K562 (cell line): ENCODE data around the gene GALNT17. TPM values are rescaled to one million over a fixed set of nuclear protein-coding genes. Genes with fewer than 3 reads are reported as not detected.

Experiments
- ATAC-seq: fragments of 200-7000 bp; cut with Tn5 transposase; 3 replicates; pipeline ENCODE4 v1.9.1; 2020; ENCODE audit warnings: moderate library complexity
- BruUV-seq: library from RNA; stranded (reverse); fragments of 400-500 nt; replicated peaks from 2 replicates; lab custom pipeline; 2021; lab: Mats Ljungman, UMichigan
- CTCF ChIA-PET: fragments of 300-600 bp; formaldehyde crosslinking; extraction: SDS; loops from one replicate; lab custom pipeline; 2021; ENCODE audit warnings: low intra/inter-chr PET ratio; lab: Yijun Ruan, JAX
- POLR2A ChIA-PET: fragments of 300-600, 350-650 bp; sonication (Branson Sonifier 250); formaldehyde crosslinking; extraction: SDS; loops from one replicate; lab custom pipeline; 2021; ENCODE audit warnings: antibody characterized with exemption, inconsistent platforms; lab: Yijun Ruan, JAX
- DNase-seq, 4 experiments: peaks; one replicate each; pipeline versions ENCODE4 v3.0.0 to v3.0.0-alpha.2; 2011 to 2018; ENCODE audit warnings: low spot score in 3 of 4, mixed read lengths in 3 of 4; ENCODE audit errors: extremely low read depth in 1 of 4
- FAIRE-seq: peaks from 2 replicates; lab custom pipeline; 2011; peaks lifted over from hg19 to GRCh38; lab: Jason Lieb, UNC
- H2AFZ ChIP-seq: 2 replicates; pipeline ENCODE4 v1.6.0; 2011; ENCODE audit warnings: low read depth, low read length, control low read depth, inconsistent platforms
- H3K27ac ChIP-seq: fragments of 200-600 bp; 3 replicates; pipeline ENCODE4 v1.8.0; 2011; ENCODE audit warnings: low read depth, mild to moderate bottlenecking, control low read depth, inconsistent platforms, low read length, moderate library complexity, mixed read lengths; ENCODE audit errors: extremely low read depth
- H3K27me3 ChIP-seq, 2 experiments: fragments of 300-600 bp in 1 of 2; 2 replicates in 1 of 2; 3 replicates in 1 of 2; pipeline versions ENCODE4 v1.6.0 to v1.8.0; 2011; ENCODE audit warnings: inconsistent platforms in 2 of 2, low read length in 2 of 2, mild to moderate bottlenecking in 1 of 2, mixed read lengths in 1 of 2, moderate library complexity in 1 of 2; ENCODE audit not compliant: control insufficient read depth in 2 of 2, insufficient read depth in 2 of 2
- H3K36me3 ChIP-seq: fragments of 300-600 bp; 3 replicates; pipeline ENCODE4 v1.8.0; 2011; ENCODE audit warnings: mild to moderate bottlenecking, low read length, inconsistent platforms; ENCODE audit not compliant: control insufficient read depth, insufficient read depth
- H3K4me1 ChIP-seq, 2 experiments: fragments of 200-600 bp in 1 of 2; replicated peaks in 1 of 2; 2 replicates in 1 of 2; 3 replicates in 1 of 2; pipeline versions ENCODE4 v1.5.1 to v1.8.0; 2011; ENCODE audit warnings: inconsistent platforms in 2 of 2, low read length in 2 of 2, mild to moderate bottlenecking in 1 of 2, mixed read lengths in 1 of 2, moderate library complexity in 1 of 2; ENCODE audit not compliant: control insufficient read depth in 2 of 2, insufficient read depth in 2 of 2
- H3K4me2 ChIP-seq: 2 replicates; pipeline ENCODE4 v1.6.1; 2011; ENCODE audit warnings: low read length, control low read depth, inconsistent platforms, mixed read lengths; ENCODE audit not compliant: insufficient read depth
- H3K4me3 ChIP-seq: fragments of 200-600 bp; sonication (generic), shearing (Covaris generic); 2 replicates; pipeline ENCODE4 v1.5.1; 2016; ENCODE audit warnings: control low read depth, inconsistent platforms
- H3K79me2 ChIP-seq: fragments of 200-600 bp; 3 replicates; pipeline ENCODE4 v1.8.0; 2011; ENCODE audit warnings: low read length, inconsistent platforms; ENCODE audit not compliant: control insufficient read depth, insufficient read depth
- H3K9ac ChIP-seq, 2 experiments: 2 replicates each; pipeline versions ENCODE4 v1.6.0 to v1.6.1; 2011; ENCODE audit warnings: low read depth in 2 of 2, low read length in 2 of 2, control low read depth in 1 of 2, inconsistent platforms in 1 of 2, mild to moderate bottlenecking in 1 of 2, mixed read lengths in 1 of 2; ENCODE audit not compliant: insufficient read depth in 1 of 2
- H3K9me1 ChIP-seq: one replicate; pipeline ENCODE4 v1.6.0; 2011; ENCODE audit warnings: inconsistent platforms, mild to moderate bottlenecking, low read length, moderate library complexity; ENCODE audit not compliant: control insufficient read depth, insufficient read depth
- H3K9me3 ChIP-seq: replicated peaks from 2 replicates; pipeline ENCODE4 v1.5.1; 2011; ENCODE audit warnings: low read depth, low read length, inconsistent platforms; ENCODE audit not compliant: control insufficient read depth, insufficient read depth
- H4K20me1 ChIP-seq: replicated peaks from 2 replicates; pipeline ENCODE4 v1.6.1; 2011; ENCODE audit warnings: low read length, inconsistent platforms, mixed read lengths; ENCODE audit not compliant: control insufficient read depth, insufficient read depth
- ATF1 ChIP-seq, 2 experiments: fragments of 450-650 bp in 1 of 2; IDR thresholded peaks; 2 replicates each; pipeline ENCODE4 v1.6.1; 2016; ENCODE audit warnings: missing compliant biosample characterization in 1 of 2, missing genetic modification characterization in 1 of 2
- ATF4 ChIP-seq: fragments of 450-650 bp; formaldehyde crosslinking; IDR thresholded peaks from 2 replicates; pipeline ENCODE4 v1.4.0; 2022; ENCODE audit warnings: mild to moderate bottlenecking, moderate library complexity
- GATA2 ChIP-seq: sonication (generic); formaldehyde crosslinking; IDR thresholded peaks from 2 replicates; pipeline ENCODE4 v1.4.0; 2020; ENCODE audit warnings: mild to moderate bottlenecking, missing genetic modification reagents
- GTF2F1 ChIP-seq: IDR thresholded peaks from 2 replicates; pipeline ENCODE4 v1.6.1; 2011; ENCODE audit warnings: low read depth, low read length, improper control_type of control experiment
- HDAC1 ChIP-seq, 2 experiments: fragments of 450-650 bp; IDR thresholded peaks; 2 replicates each; pipeline ENCODE4 v1.6.1; 2016 to 2017; ENCODE audit warnings: inconsistent platforms in 1 of 2, mild to moderate bottlenecking in 1 of 2, moderate library complexity in 1 of 2
- HOMEZ ChIP-seq: fragments of 250-450 bp; sonication (Bioruptor Pico); IDR thresholded peaks from 2 replicates; pipeline ENCODE4 v1.4.0; 2020; ENCODE audit warnings: mild to moderate bottlenecking, moderate library complexity
- POU5F1 ChIP-seq: fragments of 150-350 bp; IDR thresholded peaks from 2 replicates; pipeline ENCODE4 v1.6.1; 2014; ENCODE audit warnings: borderline replicate concordance, low read length, low read depth, mild to moderate bottlenecking; ENCODE audit not compliant: partially characterized antibody
- RBM17 ChIP-seq: fragments of 200-400 bp; formaldehyde crosslinking; IDR thresholded peaks from 2 replicates; pipeline ENCODE4 v1.6.1; 2017; ENCODE audit warnings: low read depth, mild to moderate bottlenecking, low read length, borderline replicate concordance
- TRIM25 ChIP-seq: fragments of 450-650 bp; IDR thresholded peaks from 2 replicates; pipeline ENCODE4 v1.7.0; 2016; ENCODE audit warnings: borderline replicate concordance
- ZNF174 ChIP-seq: fragments of 250-450 bp; sonication (Bioruptor Pico); IDR thresholded peaks from 2 replicates; pipeline ENCODE4 v1.4.0; 2020; ENCODE audit warnings: mild to moderate bottlenecking
- WGBS: fragments of 100-300 bp; shearing (Covaris generic); methylation state at CpG from one replicate; pipeline ENCODE4 v1.1.6; 2016; ENCODE audit warnings: low coverage, mixed read lengths; ENCODE audit not compliant: insufficient coverage; ENCODE audit errors: missing lambda C conversion rate; 5-methylcytosine and 5-hydroxymethylcytosine counted together
- in situ Hi-C: fragments of 300-500 bp; cut with MboI; formaldehyde crosslinking; loops from 4 replicates; pipeline ENCODE4 v1.15.0; 2018; ENCODE audit warnings: inconsistent platforms, mixed read lengths
- intact Hi-C: fragments of 100-400 bp; cut with micrococcal nuclease; formaldehyde crosslinking; loops from 2 replicates; pipeline ENCODE4 v1.14.2; 2022
- polyA plus RNA-seq, 8 experiments: library from polyadenylated mRNA; depleted of rRNA in 4 of 8; stranded (reverse) in 5 of 8; unstranded in 3 of 8; fragments of >200 nt; fragmentation: Nextera tagmentation in 2 of 8; fragmentation: Illumina TruSeq in 1 of 8; extraction: Ambion mirVana in 2 of 8; extraction: Trizol in 1 of 8; gene quantifications; 2 replicates each; pipeline versions ENCODE4 v1.2.1 to v1.2.3, GENCODE V29; 2011 to 2014; ENCODE audit warnings: inconsistent platforms in 1 of 8, missing spikeins in 1 of 8
- total RNA-seq, 7 experiments: library from RNA; depleted of rRNA in 6 of 7; stranded (reverse); fragments of >200 nt in 6 of 7; fragmentation: Illumina TruSeq in 2 of 7; extraction: Trizol in 2 of 7; gene quantifications; 2 replicates each; pipeline versions ENCODE4 v1.2.1 to v1.2.3, GENCODE V29; 2011 to 2021; ENCODE audit warnings: low replicate concordance in 1 of 7

Gene GALNT17
- total and polyA plus RNA-seq, 9 of the 15 experiments (the other 6 are each of a cell fraction or from before 2014, with no cell fraction given) = not detected

- TF ChIP-seq TRIM25 (no peak), ZNF174 (no peak), GTF2F1 (no peak)
Measured at GRCh38 chr7:71544816-71545215, 412.9 kb downstream of the GALNT17 start (continued).

- Histone ChIP-seq H3K36me3 (no peaks in the 10 kb centered on the region), H3K79me2 (no peaks in the 10 kb centered on the region), H4K20me1 (no peaks in the 10 kb centered on the region), H3K27me3 (no peaks in the 10 kb centered on the region), H3K4me1 (no peaks in the 10 kb centered on the region), H3K4me3 (no peak overlapping the region), H3K4me2 (no peak overlapping the region), H3K27ac (no peak overlapping the region), H3K9ac (no peak overlapping the region), H3K9me3 (no peaks in the 10 kb centered on the region), H2AFZ (no peak overlapping the region), H3K9me1 (no peaks in the 10 kb centered on the region)
- intact Hi-C loops = no loop called here
- TF ChIP-seq POU5F1 (no peak), ATF4 (CRISPR knock-in tag) (no peak), HOMEZ (CRISPR knock-in tag) (no peak), HDAC1 (IDR thresholded peaks at IDR 0.05) (no peak), GATA2 (CRISPR knock-in tag) (no peak), ATF1 (CRISPR knock-in tag; IDR thresholded peaks at IDR 0.05) (no peak), ATF1 (tag; IDR thresholded peaks at IDR 0.05) (no peak), RBM17 (no peak)
- BruUV-seq = no TSS peak
- DNase-seq (no peak), FAIRE-seq (no peak), ATAC-seq (no peak)
- in situ Hi-C loops = no loop called here
- ChIA-PET POLR2A (no interaction called here), CTCF (no interaction called here)
- 0% methylated on average over 6 of the region's 6 CpGs for WGBS
Measured at GRCh38 chr7:71547426-71547825, 415.5 kb downstream of the GALNT17 start.
